K562 (cell line): ENCODE measurements around the gene TASP1. TPM values are rescaled to one million over a fixed set of nuclear protein-coding genes. Genes with fewer than 3 reads are reported as not detected.

Source experiments
- ATAC-seq: fragments of 200-7000 bp; cut with Tn5 transposase; 3 replicates; pipeline ENCODE4 v1.9.1; 2020; ENCODE audit warnings: moderate library complexity
- BruUV-seq: library from RNA; stranded (reverse); fragments of 400-500 nt; replicated peaks from 2 replicates; lab custom pipeline; 2021; lab: Mats Ljungman, UMichigan
- CTCF ChIA-PET: fragments of 300-600 bp; formaldehyde crosslinking; extraction: SDS; loops from one replicate; lab custom pipeline; 2021; ENCODE audit warnings: low intra/inter-chr PET ratio; lab: Yijun Ruan, JAX
- POLR2A ChIA-PET: fragments of 300-600, 350-650 bp; sonication (Branson Sonifier 250); formaldehyde crosslinking; extraction: SDS; loops from one replicate; lab custom pipeline; 2021; ENCODE audit warnings: antibody characterized with exemption, inconsistent platforms; lab: Yijun Ruan, JAX
- DNase-seq, 4 experiments: peaks; one replicate each; pipeline versions ENCODE4 v3.0.0 to v3.0.0-alpha.2; 2011 to 2018; ENCODE audit warnings: low spot score in 3 of 4, mixed read lengths in 3 of 4; ENCODE audit errors: extremely low read depth in 1 of 4
- FAIRE-seq: peaks from 2 replicates; lab custom pipeline; 2011; peaks lifted over from hg19 to GRCh38; lab: Jason Lieb, UNC
- H2AFZ ChIP-seq: 2 replicates; pipeline ENCODE4 v1.6.0; 2011; ENCODE audit warnings: low read depth, low read length, control low read depth, inconsistent platforms
- H3K27ac ChIP-seq: fragments of 200-600 bp; 3 replicates; pipeline ENCODE4 v1.8.0; 2011; ENCODE audit warnings: low read depth, mild to moderate bottlenecking, control low read depth, inconsistent platforms, low read length, moderate library complexity, mixed read lengths; ENCODE audit errors: extremely low read depth
- H3K27me3 ChIP-seq, 2 experiments: fragments of 300-600 bp in 1 of 2; 2 replicates in 1 of 2; 3 replicates in 1 of 2; pipeline versions ENCODE4 v1.6.0 to v1.8.0; 2011; ENCODE audit warnings: inconsistent platforms in 2 of 2, low read length in 2 of 2, mild to moderate bottlenecking in 1 of 2, mixed read lengths in 1 of 2, moderate library complexity in 1 of 2; ENCODE audit not compliant: control insufficient read depth in 2 of 2, insufficient read depth in 2 of 2
- H3K36me3 ChIP-seq: fragments of 300-600 bp; 3 replicates; pipeline ENCODE4 v1.8.0; 2011; ENCODE audit warnings: mild to moderate bottlenecking, low read length, inconsistent platforms; ENCODE audit not compliant: control insufficient read depth, insufficient read depth
- H3K4me1 ChIP-seq, 2 experiments: fragments of 200-600 bp in 1 of 2; replicated peaks in 1 of 2; 2 replicates in 1 of 2; 3 replicates in 1 of 2; pipeline versions ENCODE4 v1.5.1 to v1.8.0; 2011; ENCODE audit warnings: inconsistent platforms in 2 of 2, low read length in 2 of 2, mild to moderate bottlenecking in 1 of 2, mixed read lengths in 1 of 2, moderate library complexity in 1 of 2; ENCODE audit not compliant: control insufficient read depth in 2 of 2, insufficient read depth in 2 of 2
- H3K4me2 ChIP-seq: 2 replicates; pipeline ENCODE4 v1.6.1; 2011; ENCODE audit warnings: low read length, control low read depth, inconsistent platforms, mixed read lengths; ENCODE audit not compliant: insufficient read depth
- H3K4me3 ChIP-seq: fragments of 200-600 bp; sonication (generic), shearing (Covaris generic); 2 replicates; pipeline ENCODE4 v1.5.1; 2016; ENCODE audit warnings: control low read depth, inconsistent platforms
- H3K79me2 ChIP-seq: fragments of 200-600 bp; 3 replicates; pipeline ENCODE4 v1.8.0; 2011; ENCODE audit warnings: low read length, inconsistent platforms; ENCODE audit not compliant: control insufficient read depth, insufficient read depth
- H3K9ac ChIP-seq, 2 experiments: 2 replicates each; pipeline versions ENCODE4 v1.6.0 to v1.6.1; 2011; ENCODE audit warnings: low read depth in 2 of 2, low read length in 2 of 2, control low read depth in 1 of 2, inconsistent platforms in 1 of 2, mild to moderate bottlenecking in 1 of 2, mixed read lengths in 1 of 2; ENCODE audit not compliant: insufficient read depth in 1 of 2
- H3K9me1 ChIP-seq: one replicate; pipeline ENCODE4 v1.6.0; 2011; ENCODE audit warnings: inconsistent platforms, mild to moderate bottlenecking, low read length, moderate library complexity; ENCODE audit not compliant: control insufficient read depth, insufficient read depth
- H3K9me3 ChIP-seq: replicated peaks from 2 replicates; pipeline ENCODE4 v1.5.1; 2011; ENCODE audit warnings: low read depth, low read length, inconsistent platforms; ENCODE audit not compliant: control insufficient read depth, insufficient read depth
- H4K20me1 ChIP-seq: replicated peaks from 2 replicates; pipeline ENCODE4 v1.6.1; 2011; ENCODE audit warnings: low read length, inconsistent platforms, mixed read lengths; ENCODE audit not compliant: control insufficient read depth, insufficient read depth
- MXD1 ChIP-seq: fragments of 250-450 bp; sonication (Bioruptor Pico); IDR thresholded peaks from 2 replicates; pipeline ENCODE4 v1.8.0; 2021; ENCODE audit warnings: borderline replicate concordance, mild to moderate bottlenecking, moderate library complexity; ENCODE audit not compliant: poor library complexity, severe bottlenecking
- POLR3A ChIP-seq: IDR thresholded peaks from 2 replicates; pipeline ENCODE4 v1.6.1; 2011; ENCODE audit warnings: borderline replicate concordance, mild to moderate bottlenecking, moderate library complexity; ENCODE audit not compliant: insufficient read length, insufficient read depth; ENCODE audit errors: extremely low read depth
- STAT6 ChIP-seq: sonication (generic); formaldehyde crosslinking; IDR thresholded peaks from 2 replicates; pipeline ENCODE4 v1.8.1; 2023; ENCODE audit warnings: mild to moderate bottlenecking, missing genetic modification reagents
- WGBS: fragments of 100-300 bp; shearing (Covaris generic); methylation state at CpG from one replicate; pipeline ENCODE4 v1.1.6; 2016; ENCODE audit warnings: low coverage, mixed read lengths; ENCODE audit not compliant: insufficient coverage; ENCODE audit errors: missing lambda C conversion rate; 5-methylcytosine and 5-hydroxymethylcytosine counted together
- in situ Hi-C: fragments of 300-500 bp; cut with MboI; formaldehyde crosslinking; loops from 4 replicates; pipeline ENCODE4 v1.15.0; 2018; ENCODE audit warnings: inconsistent platforms, mixed read lengths
- intact Hi-C: fragments of 100-400 bp; cut with micrococcal nuclease; formaldehyde crosslinking; loops from 2 replicates; pipeline ENCODE4 v1.14.2; 2022
- polyA plus RNA-seq, 8 experiments: library from polyadenylated mRNA; depleted of rRNA in 4 of 8; stranded (reverse) in 5 of 8; unstranded in 3 of 8; fragments of >200 nt; fragmentation: Nextera tagmentation in 2 of 8; fragmentation: Illumina TruSeq in 1 of 8; extraction: Ambion mirVana in 2 of 8; extraction: Trizol in 1 of 8; gene quantifications; 2 replicates each; pipeline versions ENCODE4 v1.2.1 to v1.2.3, GENCODE V29; 2011 to 2014; ENCODE audit warnings: inconsistent platforms in 1 of 8, missing spikeins in 1 of 8
- total RNA-seq, 7 experiments: library from RNA; depleted of rRNA in 6 of 7; stranded (reverse); fragments of >200 nt in 6 of 7; fragmentation: Illumina TruSeq in 2 of 7; extraction: Trizol in 2 of 7; gene quantifications; 2 replicates each; pipeline versions ENCODE4 v1.2.1 to v1.2.3, GENCODE V29; 2011 to 2021; ENCODE audit warnings: low replicate concordance in 1 of 7

Gene TASP1
- total and polyA plus RNA-seq, 9 of the 15 experiments (the other 6 are each of a cell fraction or from before 2014, with no cell fraction given) = 3.7 to 10.6 (median 6.4) TPM

- WGBS = 48% methylated on average over 7 of the region's 7 CpGs
These were observed 202.2 kb downstream of the TASP1 start for GRCh38 chr20:13436530-13436929.

More at GRCh38 chr20:13436530-13436929, 202.2 kb downstream of the TASP1 start:
- no peak overlapping the region for H3K4me2 ChIP-seq
- no TSS peak for BruUV-seq
- ChIA-PET POLR2A (interaction anchor here (0.6 kb wide), 1 partner anchor 89 kb away, joined by 3 read pairs; no protein-coding TSS in a partner anchor), CTCF (no interaction called here)
- H3K9ac ChIP-seq = no peak overlapping the region
- TF ChIP-seq POLR3A (no peak), MXD1 (CRISPR knock-in tag) (no peak), STAT6 (no peak)
- ATAC-seq = no peak
- H3K79me2 ChIP-seq = no peaks in the 10 kb centered on the region
- H3K9me1 ChIP-seq = no peaks in the 10 kb centered on the region
- H3K4me1 ChIP-seq = peaks cover 0 to 4% of the 10 kb centered on the region in 2 experiments; a peak in 3 of 5 replicates
- in situ Hi-C loops = no loop called here
- no peak for DNase-seq
- H2AFZ ChIP-seq = no peak overlapping the region
- FAIRE-seq = no peak
- H4K20me1 ChIP-seq = no peaks in the 10 kb centered on the region
- H3K36me3 ChIP-seq = 0 out of 3 replicates have a peak, but pooled peaks cover 4% of the 10 kb centered on the region
- no peak overlapping the region for H3K4me3 ChIP-seq
- intact Hi-C loops = no loop called here
- no peak overlapping the region for H3K27ac ChIP-seq
- no peaks in the 10 kb centered on the region for H3K9me3 ChIP-seq
- no peaks in the 10 kb centered on the region for H3K27me3 ChIP-seq
